Measurements from ENCODE around the gene B3GNT8. TPM values are rescaled to one million over a fixed set of nuclear protein-coding genes. Genes with fewer than 3 reads are reported as not detected.
A peak's percentile ranks its signal among the peaks of the same experiment; 100 is the strongest.

B3GNT8 gene
- total and polyA plus RNA-seq, 12 donors = 3.3 to 13.3 (median 8.8) TPM

GRCh38 chr19:41421314-41421713 lies 5.9 kb downstream of the B3GNT8 start:
- no peaks in the 10 kb centered on the region for H3K27me3 ChIP-seq
- peak overlapping the region in 4 of 10 donors; percentile 16 to 81 (median 39) for H3K27ac ChIP-seq
- no peak for TF ChIP-seq CTCF (IDR thresholded peaks at IDR 0.05)
- intact Hi-C loops (cut with DNase I) = no loop called here
- DNase-seq (no peak), ATAC-seq (peak in 1 of 8 donors; percentile 7)
- H3K4me3 ChIP-seq = no peak overlapping the region
- no peaks in the 10 kb centered on the region for H3K9me3 ChIP-seq
- H3K36me3 ChIP-seq = peaks cover 4 to 97% (median 47%) of the 10 kb centered on the region in 9 donors
- 81 to 87% methylated on average over 6 of the region's 6 CpGs for WGBS, 2 donors
- H3K4me1 ChIP-seq = peaks cover 3 to 58% (median 38%) of the 10 kb centered on the region in 9 donors

- DNase-seq (no peak), ATAC-seq (peak in 3 of 8 donors; percentile 30 to 44 (median 39))
- peak overlapping the region in 5 of 10 donors; percentile 2 to 81 (median 45) for H3K27ac ChIP-seq
Observed at GRCh38 chr19:41420101-41420880, 6.9 kb downstream of the B3GNT8 start.

GRCh38 chr19:41416194-41416674 lies 10.9 kb downstream of the B3GNT8 start:
- Histone ChIP-seq H3K27ac (no peak overlapping the region), H3K27me3 (no peaks in the 10 kb centered on the region), H3K4me1 (peaks cover 4 to 41% (median 20%) of the 10 kb centered on the region in 9 donors), H3K36me3 (peaks cover 4 to 97% (median 49%) of the 10 kb centered on the region in 9 donors), H3K4me3 (no peak overlapping the region), H3K9me3 (no peaks in the 10 kb centered on the region)
- WGBS, 2 donors = 73 to 79% methylated on average over 12 of the region's 12 CpGs
- intact Hi-C loops (cut with DNase I) = no loop called here
- DNase-seq (no peak), ATAC-seq (no peak)
- no peak for TF ChIP-seq CTCF (IDR thresholded peaks at IDR 0.05)

More at GRCh38 chr19:41420101-41420880, 6.9 kb downstream of the B3GNT8 start:
- Histone ChIP-seq H3K27me3 (no peaks in the 10 kb centered on the region), H3K36me3 (peaks cover 4 to 99% (median 49%) of the 10 kb centered on the region in 9 donors), H3K9me3 (no peaks in the 10 kb centered on the region), H3K4me3 (no peak overlapping the region), H3K4me1 (peaks cover 3 to 48% (median 29%) of the 10 kb centered on the region in 9 donors)
- 68 to 82% methylated on average over 8 of the region's 8 CpGs for WGBS, 2 donors
- intact Hi-C loops (cut with DNase I) = no loop called here
- TF ChIP-seq CTCF (IDR thresholded peaks at IDR 0.05) = no peak

GRCh38 chr19:41415154-41415571 lies 12.0 kb downstream of the B3GNT8 start:
- Histone ChIP-seq H3K27ac (no peak overlapping the region), H3K4me3 (no peak overlapping the region), H3K27me3 (no peaks in the 10 kb centered on the region), H3K9me3 (no peaks in the 10 kb centered on the region), H3K36me3 (peaks cover 4 to 95% (median 44%) of the 10 kb centered on the region in 9 donors), H3K4me1 (peaks cover 8 to 41% (median 24%) of the 10 kb centered on the region in 9 donors)
- intact Hi-C loops (cut with DNase I) = no loop called here
- 79% methylated on average over 9 of the region's 9 CpGs for WGBS, 2 donors
- ATAC-seq (no peak), DNase-seq (no peak)
- no peak for TF ChIP-seq CTCF (IDR thresholded peaks at IDR 0.05)
